ENCODE measurements around the gene MED9. TPM values are rescaled to one million over a fixed set of nuclear protein-coding genes. Genes with fewer than 3 reads are reported as not detected.
"Not testable (repeated sequence)": the region's sequence is repeated elsewhere in the genome, so short reads cannot be mapped to it uniquely, and the experiment has no call there.

Gene MED9
- total and polyA plus RNA-seq, 2 donors (not counting 3 experiments of a cell fraction or from before 2014, with no cell fraction given), result 15.1 to 18.2 TPM

DNA sequence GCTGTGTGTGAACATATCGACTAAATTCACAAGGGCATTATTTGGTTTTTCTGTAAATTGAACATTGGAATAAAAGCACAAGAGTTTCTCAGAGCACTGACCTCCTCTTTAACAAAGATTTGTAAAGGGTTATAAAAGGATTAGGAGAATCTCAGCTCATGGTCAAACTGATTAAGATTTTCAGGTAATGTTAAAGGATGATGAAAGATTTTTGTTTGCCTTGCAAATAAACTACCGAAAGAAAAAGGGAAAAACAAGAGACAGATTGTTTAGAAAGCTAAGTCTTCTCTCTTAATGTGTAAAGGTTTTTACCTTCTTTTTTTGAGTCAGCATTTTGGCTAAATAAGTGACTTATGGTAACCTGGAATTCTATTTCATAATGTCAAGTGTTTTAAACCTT, 47.6 kb upstream of the MED9 start:
- ChIA-PET POLR2A (no interaction called here), CTCF (interaction anchor here (1.6 kb wide), 1 partner anchor 11 kb away, joined by 4 read pairs; no protein-coding TSS in a partner anchor)
- Histone ChIP-seq H3K4me1 (ENCODE audit: control insufficient read depth, extremely low read depth, insufficient read depth, low read length) (no peaks in the 10 kb centered on the region), H3K79me2 (ENCODE audit: control insufficient read depth, insufficient read depth, low read length) (no peaks in the 10 kb centered on the region), H3K36me3 (ENCODE audit: control insufficient read depth in 2 of 2, extremely low read depth in 1 of 2, insufficient read depth in 2 of 2, low read length in 2 of 2) (no peaks in the 10 kb centered on the region), H3K27me3 (ENCODE audit: control insufficient read depth in 2 of 2, insufficient read depth in 2 of 2, low read length in 2 of 2) (peaks cover 0 to 14% of the 10 kb centered on the region in 2 experiments), H3K9ac (replicated peaks; ENCODE audit: extremely low read depth, insufficient read depth, low read length) (no peak overlapping the region), H3K27ac (ENCODE audit: insufficient read depth, low read depth, low read length) (no peak overlapping the region), H2AFZ (ENCODE audit: low read depth, low read length) (no peak overlapping the region), H3K4me3 (replicated peaks in 1 of 3; ENCODE audit: insufficient read depth in 1 of 3, low read depth in 1 of 3, low read length in 3 of 3) (no peak overlapping the region), H4K20me1 (replicated peaks; ENCODE audit: control insufficient read depth, extremely low read depth, insufficient read depth, low read length) (no peaks in the 10 kb centered on the region), H3K9me1 (replicated peaks; ENCODE audit: control insufficient read depth, extremely low read depth, insufficient read depth, low read length) (no peaks in the 10 kb centered on the region), H3K9me3 (replicated peaks; ENCODE audit: control insufficient read depth, insufficient read depth, low read length) (no peaks in the 10 kb centered on the region), H3K4me2 (ENCODE audit: insufficient read depth, low read length) (no peak overlapping the region)
- FAIRE-seq (no peak), DNase-seq (ENCODE audit: low read depth, low spot score) (no peak)
- intact Hi-C loops (cut with micrococcal nuclease) (no loop called here), dilution Hi-C loops (cut with MboI; ENCODE audit: extremely low pct_ligation_motif_present, low sequenced_read_pairs) (no loop called here)
- BruUV-seq (replicated peaks), result no TSS peak
- no peak for TF ChIP-seq MAX (IDR thresholded peaks at IDR 0.05; ENCODE audit: insufficient read depth, insufficient read length)
- TF ChIP-seq POLR2AphosphoS5 (IDR thresholded peaks at IDR 0.05; ENCODE audit: insufficient read depth, low read depth, low read length), result no peak
- TF ChIP-seq GATA2 (IDR thresholded peaks at IDR 0.05; ENCODE audit: insufficient read depth, insufficient read length, low read depth, low read length), result no peak
- TF ChIP-seq, protein P1, sequence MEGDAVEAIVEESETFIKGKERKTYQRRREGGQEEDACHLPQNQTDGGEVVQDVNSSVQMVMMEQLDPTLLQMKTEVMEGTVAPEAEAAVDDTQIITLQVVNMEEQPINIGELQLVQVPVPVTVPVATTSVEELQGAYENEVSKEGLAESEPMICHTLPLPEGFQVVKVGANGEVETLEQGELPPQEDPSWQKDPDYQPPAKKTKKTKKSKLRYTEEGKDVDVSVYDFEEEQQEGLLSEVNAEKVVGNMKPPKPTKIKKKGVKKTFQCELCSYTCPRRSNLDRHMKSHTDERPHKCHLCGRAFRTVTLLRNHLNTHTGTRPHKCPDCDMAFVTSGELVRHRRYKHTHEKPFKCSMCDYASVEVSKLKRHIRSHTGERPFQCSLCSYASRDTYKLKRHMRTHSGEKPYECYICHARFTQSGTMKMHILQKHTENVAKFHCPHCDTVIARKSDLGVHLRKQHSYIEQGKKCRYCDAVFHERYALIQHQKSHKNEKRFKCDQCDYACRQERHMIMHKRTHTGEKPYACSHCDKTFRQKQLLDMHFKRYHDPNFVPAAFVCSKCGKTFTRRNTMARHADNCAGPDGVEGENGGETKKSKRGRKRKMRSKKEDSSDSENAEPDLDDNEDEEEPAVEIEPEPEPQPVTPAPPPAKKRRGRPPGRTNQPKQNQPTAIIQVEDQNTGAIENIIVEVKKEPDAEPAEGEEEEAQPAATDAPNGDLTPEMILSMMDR (IDR thresholded peaks at IDR 0.05; ENCODE audit: extremely low read depth in 1 of 2, insufficient read depth in 1 of 2, low read depth in 1 of 2, low read length in 2 of 2), result no peak
- no peak for TF ChIP-seq FOS (IDR thresholded peaks at IDR 0.05; ENCODE audit: borderline replicate concordance, insufficient read depth, low read length)
- no peak for TF ChIP-seq JUN (IDR thresholded peaks at IDR 0.05; ENCODE audit: borderline replicate concordance, insufficient read depth, insufficient read length, low read depth)

GRCh38 chr17:17430924-17431323, 45.9 kb upstream of the MED9 start:
- H3K9me1 ChIP-seq (replicated peaks; ENCODE audit: control insufficient read depth, extremely low read depth, insufficient read depth, low read length); intact Hi-C loops (cut with micrococcal nuclease); dilution Hi-C loops (cut with MboI; ENCODE audit: extremely low pct_ligation_motif_present, low sequenced_read_pairs); H3K4me3 ChIP-seq (replicated peaks in 1 of 3; ENCODE audit: insufficient read depth in 1 of 3, low read depth in 1 of 3, low read length in 3 of 3); H3K9me3 ChIP-seq (replicated peaks; ENCODE audit: control insufficient read depth, insufficient read depth, low read length); H3K36me3 ChIP-seq (ENCODE audit: control insufficient read depth in 2 of 2, extremely low read depth in 1 of 2, insufficient read depth in 2 of 2, low read length in 2 of 2); H3K27ac ChIP-seq (ENCODE audit: insufficient read depth, low read depth, low read length); BruUV-seq (replicated peaks); FAIRE-seq; CTCF ChIA-PET; H3K79me2 ChIP-seq (ENCODE audit: control insufficient read depth, insufficient read depth, low read length); POLR2A ChIA-PET; DNase-seq (ENCODE audit: low read depth, low spot score); H4K20me1 ChIP-seq (replicated peaks; ENCODE audit: control insufficient read depth, extremely low read depth, insufficient read depth, low read length); H3K9ac ChIP-seq (replicated peaks; ENCODE audit: extremely low read depth, insufficient read depth, low read length); H3K4me2 ChIP-seq (ENCODE audit: insufficient read depth, low read length); H2AFZ ChIP-seq (ENCODE audit: low read depth, low read length): not testable (repeated sequence)
- Histone ChIP-seq H3K4me1 (ENCODE audit: control insufficient read depth, extremely low read depth, insufficient read depth, low read length) (peaks cover 10% of the 10 kb centered on the region), H3K27me3 (ENCODE audit: control insufficient read depth in 2 of 2, insufficient read depth in 2 of 2, low read length in 2 of 2) (peaks cover 0 to 14% of the 10 kb centered on the region in 2 experiments)

All from endothelial cell of umbilical vein (primary cell).